Motor neuron (in vitro differentiated cells): Measurements from ENCODE around the gene GPC6. TPM values are rescaled to one million over a fixed set of nuclear protein-coding genes. Genes with fewer than 3 reads are reported as not detected.

Experiments
- ATAC-seq, 8 experiments: fragments of 200-7000 bp; cut with Tn5 transposase; replicated peaks in 6 of 8; 2 replicates each; pipeline ENCODE4 v1.8.0; 2021; ENCODE audit warnings: mild to moderate bottlenecking in 8 of 8, moderate library complexity in 8 of 8
- H3K27ac ChIP-seq, 2 donors: fragments of 250-450 bp; sonication (Bioruptor Pico); 2 replicates each; pipeline ENCODE4 v1.9.0; 2021; ENCODE audit warnings: antibody characterized with exemption in 2 of 2, mild to moderate bottlenecking in 2 of 2, moderate library complexity in 1 of 2
- H3K4me1 ChIP-seq, 2 donors: fragments of 250-450 bp; sonication (Bioruptor Pico); replicated peaks in 1 of 2; 2 replicates each; pipeline ENCODE4 v1.6.1; 2021; ENCODE audit warnings: antibody characterized with exemption in 2 of 2, mild to moderate bottlenecking in 2 of 2, moderate library complexity in 1 of 2
- H3K4me3 ChIP-seq, 5 donors: fragments of 250-450 bp; sonication (Bioruptor Pico); 2 replicates each; pipeline ENCODE4 v1.9.0; 2021; ENCODE audit warnings: antibody characterized with exemption in 5 of 5, mild to moderate bottlenecking in 5 of 5, moderate library complexity in 4 of 5
- WGBS, 10 experiments: fragments of 450-650 bp; shearing (Covaris generic); methylation state at CpG; one replicate each; pipeline ENCODE4 v1.0.0; 2022; 5-methylcytosine and 5-hydroxymethylcytosine counted together
- in situ Hi-C, 9 experiments: fragments of 400-800 bp; cut with MboI; loops; one replicate each; pipeline ENCODE4 v1.15.0; 2021; ENCODE audit warnings: low sequenced_read_pairs in 9 of 9, low pct_unique_long_range_greater_than_20kb in 2 of 9; ENCODE audit not compliant: unreplicated experiment in 9 of 9
- total RNA-seq, 8 experiments: library from RNA; unstranded; fragments of 300-600 nt; gene quantifications; 2 replicates each; pipeline versions ENCODE4 v1.2.3 to v1.2.4, GENCODE V29; 2022

The GPC6 gene
- total RNA-seq, 8 experiments from 2014 or later: 1.8 to 52.4 (median 15.5) TPM

DNA sequence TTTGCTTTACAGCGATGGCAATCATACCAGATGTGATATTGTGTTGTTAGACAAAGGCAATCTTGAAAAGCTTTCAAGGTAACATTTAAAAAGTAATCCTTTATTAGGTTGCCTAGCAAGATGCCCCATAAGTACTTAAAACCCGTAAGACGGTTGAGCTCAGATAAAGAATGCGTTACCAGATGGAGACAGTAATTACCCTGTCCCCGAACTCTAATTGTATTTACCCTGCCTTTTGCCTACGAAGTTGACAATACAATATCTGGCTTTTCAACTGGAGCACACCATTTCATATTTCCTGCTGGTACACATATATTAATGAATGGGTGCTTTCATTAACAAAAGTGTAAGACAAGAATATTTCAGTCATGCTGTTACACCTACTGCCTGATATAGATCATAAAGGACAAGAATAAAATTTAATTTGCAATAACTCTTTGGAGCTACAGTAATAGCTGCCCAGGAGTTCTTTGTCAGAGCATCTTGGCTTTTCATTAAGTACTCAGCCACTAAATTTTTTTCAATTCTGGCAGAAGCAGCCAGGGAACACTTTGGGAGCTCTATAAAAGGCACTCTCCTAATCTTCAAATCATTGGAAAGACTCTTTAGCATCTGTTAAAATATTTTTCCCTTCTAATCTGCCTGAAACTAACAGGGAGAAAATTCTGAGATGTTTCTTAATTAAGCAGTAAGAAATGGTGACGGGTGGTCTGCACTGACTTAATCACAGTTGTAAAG is 1189.1 kb downstream of the GPC6 start:
- 27 to 100% (median 69%) methylated on average over 1 to 7 of the region's 7 CpGs for WGBS, 10 experiments
- no peak overlapping the region for H3K4me3 ChIP-seq
- peak in 4 of 8 experiments; percentile 27 to 40 (median 30) for ATAC-seq

GRCh38 chr13:94416454-94417080 is 1190.0 kb downstream of the GPC6 start:
- in situ Hi-C loops: no loop called here
- Histone ChIP-seq H3K4me3 (no peak overlapping the region), H3K27ac (no peak overlapping the region), H3K4me1 (peaks cover 19 to 27% of the 10 kb centered on the region in 2 donors)
- peak in 6 of 8 experiments; percentile 41 to 68 (median 54) for ATAC-seq
- WGBS, 10 experiments: 8 to 91% (median 59%) methylated on average over 1 to 7 of the region's 7 CpGs

More for the DNA sequence above, 1189.1 kb downstream of the GPC6 start:
- in situ Hi-C loops: no loop called here
- Histone ChIP-seq H3K4me1 (peaks cover 19 to 27% of the 10 kb centered on the region in 2 donors), H3K27ac (no peak overlapping the region)

DNA sequence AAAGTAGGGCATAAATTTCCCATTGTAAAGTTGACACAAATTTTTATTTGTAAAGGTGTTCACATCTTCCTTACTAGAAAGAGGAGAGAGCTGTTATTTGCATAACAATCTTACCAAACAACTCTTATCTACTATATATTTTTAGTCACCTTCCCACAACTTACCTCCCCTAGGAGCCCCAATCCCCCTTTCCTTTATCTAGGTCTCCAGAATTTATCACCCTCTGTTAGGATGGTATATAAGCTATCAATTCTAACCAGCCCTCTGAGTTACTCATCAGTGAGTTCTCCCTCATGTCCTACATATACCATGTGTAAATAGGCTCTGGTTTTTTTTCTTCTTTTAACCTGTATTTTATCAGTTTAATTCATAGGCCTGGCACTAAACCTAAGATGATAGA is 1190.7 kb downstream of the GPC6 start:
- ATAC-seq: no peak
- in situ Hi-C loops: no loop called here
- H3K27ac ChIP-seq: no peak overlapping the region
- peaks cover 19 to 27% of the 10 kb centered on the region in 2 donors for H3K4me1 ChIP-seq
- H3K4me3 ChIP-seq: no peak overlapping the region

DNA sequence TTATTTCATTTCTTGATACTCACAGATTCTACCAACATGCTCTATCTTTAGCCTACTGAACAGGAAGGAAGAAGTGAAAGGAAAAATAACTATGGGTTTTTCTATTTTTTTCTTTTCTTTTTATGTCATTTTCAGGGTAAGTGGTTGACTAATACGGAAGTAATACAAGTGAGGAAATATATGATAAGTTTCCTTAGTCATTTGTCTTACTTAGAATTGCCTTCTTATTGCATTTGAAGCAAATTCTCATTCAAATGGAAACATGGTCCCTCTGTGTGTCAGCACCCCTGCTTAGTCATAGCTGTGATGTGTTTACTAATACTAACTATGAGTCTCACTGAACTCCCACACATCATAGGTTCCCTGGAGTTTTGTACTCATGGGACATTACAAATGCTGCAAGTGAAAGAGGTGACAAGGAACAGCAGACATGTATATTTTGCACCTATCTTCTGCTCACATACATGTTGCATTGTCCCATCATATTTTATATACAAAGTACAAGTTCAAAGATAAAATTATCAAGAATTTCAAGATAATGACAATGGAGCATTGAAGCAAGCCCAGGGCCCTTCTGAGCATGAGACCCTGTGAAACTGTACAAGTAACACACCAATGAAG is 1192.8 kb downstream of the GPC6 start:
- ATAC-seq: peak in 4 of 8 experiments; percentile 18 to 90 (median 79)
- peaks cover 18 to 22% of the 10 kb centered on the region in 2 donors for H3K4me1 ChIP-seq
- in situ Hi-C loops: no loop called here
- H3K27ac ChIP-seq: no peak overlapping the region
- no peak overlapping the region for H3K4me3 ChIP-seq
- 0 to 100% (median 60%) methylated on average over 1 of the region's 1 CpG for WGBS, 10 experiments

DNA sequence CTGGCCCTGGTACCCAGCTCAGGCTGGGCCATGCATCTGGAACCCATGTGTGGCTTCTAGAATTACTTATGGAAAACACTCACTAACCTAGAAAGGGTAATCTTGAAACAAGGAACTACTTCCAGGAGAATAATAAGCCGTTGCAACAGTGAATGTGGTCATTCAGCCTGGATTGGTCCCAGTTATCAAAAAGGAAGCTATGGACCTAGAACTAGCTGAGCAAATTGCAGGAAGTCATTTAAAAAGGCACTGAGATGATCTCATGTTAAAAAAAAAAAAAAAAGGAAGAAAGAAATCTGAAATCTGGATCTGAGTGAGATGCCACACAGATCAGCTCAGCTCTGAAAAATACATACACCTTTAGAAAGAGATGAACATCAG is 1193.3 kb downstream of the GPC6 start:
- Histone ChIP-seq H3K27ac (no peak overlapping the region), H3K4me1 (peaks cover 13 to 17% of the 10 kb centered on the region in 2 donors), H3K4me3 (no peak overlapping the region)
- in situ Hi-C loops: no loop called here
- WGBS, 10 experiments: 0 to 88% (median 60%) methylated on average over 1 of the region's 1 CpG; no CpG with 5 or more reads in 1 of the 10 experiments
- ATAC-seq: peak in 1 of 8 experiments; percentile 18

DNA sequence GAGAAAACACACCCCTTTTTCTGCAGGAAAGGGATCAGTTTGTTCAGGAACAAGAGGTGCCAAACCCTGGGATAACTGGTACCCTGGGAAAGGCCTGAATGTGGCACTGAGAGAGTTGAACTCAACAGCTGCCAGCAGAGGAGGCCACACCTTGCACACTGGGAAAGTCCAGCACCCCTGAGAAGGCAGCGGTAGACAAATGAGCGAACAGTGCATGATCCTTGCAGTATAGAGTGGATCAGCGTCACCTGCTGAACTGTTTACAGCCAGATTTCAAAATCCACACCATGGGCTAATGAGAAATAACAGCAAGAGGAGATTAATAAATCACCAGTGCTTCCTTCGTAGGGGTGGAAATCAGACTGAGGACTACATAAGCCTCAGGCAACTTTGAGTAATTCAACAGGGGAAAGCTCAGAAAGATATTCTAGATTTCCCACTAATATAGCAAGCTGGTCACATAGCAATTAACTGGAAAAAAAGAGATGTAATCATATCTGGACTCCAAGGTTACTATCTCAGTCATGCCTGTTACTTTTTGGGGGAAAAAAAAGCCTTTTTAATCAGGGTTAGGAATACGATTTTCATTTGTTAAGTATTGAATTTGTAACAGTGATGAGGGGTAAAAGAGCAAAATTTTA is 1200.8 kb downstream of the GPC6 start:
- in situ Hi-C loops: loop anchor here in 5 of 9 experiments (25.0 kb wide), 3 partner anchors 135 to 710 kb away; partner anchors contain the start of gene GPR180 (in 4 of the 5)
- ATAC-seq: peak in 5 of 8 experiments; percentile 80 to 99 (median 96)

DNA sequence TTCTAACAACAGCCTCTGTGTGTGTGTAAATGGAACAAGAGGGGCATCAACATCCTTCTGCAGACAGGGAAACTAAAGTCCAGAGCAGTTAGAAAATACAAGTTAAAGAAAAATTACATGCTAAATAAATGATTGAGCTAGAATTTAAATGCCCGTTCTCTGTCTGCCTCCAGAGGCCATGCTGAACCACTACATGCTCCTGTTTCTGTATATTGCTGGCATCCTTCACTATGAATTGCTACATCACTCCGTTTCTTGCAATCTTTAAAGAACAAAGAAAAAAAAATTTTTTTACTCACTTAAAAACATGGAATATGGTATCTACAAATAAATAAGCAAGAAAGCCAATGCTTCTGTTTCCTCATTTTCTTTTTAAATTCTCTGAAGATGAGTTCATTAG is 1205.0 kb downstream of the GPC6 start:
- H3K27ac ChIP-seq: no peak overlapping the region
- 17 to 100% (median 91%) methylated on average over 1 to 2 of the region's 2 CpGs; no CpG with 5 or more reads in 1 of the 10 experiments for WGBS, 10 experiments
- H3K4me3 ChIP-seq: no peak overlapping the region
- peaks cover 17 to 23% of the 10 kb centered on the region in 2 donors for H3K4me1 ChIP-seq
- in situ Hi-C loops: loop anchor here in 5 of 9 experiments (25.0 kb wide), 3 partner anchors 131 to 706 kb away; partner anchors contain the start of gene GPR180 (in 4 of the 5)
- ATAC-seq: no peak

More for the DNA sequence above, 1200.8 kb downstream of the GPC6 start:
- H3K4me3 ChIP-seq: no peak overlapping the region
- H3K4me1 ChIP-seq: peaks cover 0 to 5% of the 10 kb centered on the region in 2 donors
- no peak overlapping the region for H3K27ac ChIP-seq
- 38 to 94% (median 69%) methylated on average over 2 to 5 of the region's 5 CpGs; no CpG with 5 or more reads in 1 of the 10 experiments for WGBS, 10 experiments

DNA sequence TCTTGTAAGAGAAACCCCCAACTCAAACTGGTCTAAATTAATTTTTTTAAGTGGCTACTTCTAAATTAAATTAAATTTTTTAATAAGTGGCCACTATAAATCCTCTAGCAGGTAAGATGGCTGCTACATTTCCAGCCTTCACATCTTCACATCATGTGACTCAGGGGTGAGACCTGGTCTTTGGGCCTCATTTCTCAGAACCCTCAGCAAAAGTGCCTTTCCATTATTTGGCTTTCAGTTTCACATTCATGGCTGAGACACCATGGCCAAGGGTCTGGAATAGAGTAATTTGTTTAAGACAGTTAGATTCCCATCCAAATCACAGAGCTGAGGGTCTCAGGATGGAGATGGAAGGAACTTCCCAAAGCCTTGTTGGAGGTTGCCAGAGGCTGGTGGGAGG is 1205.4 kb downstream of the GPC6 start:
- in situ Hi-C loops: loop anchor here in 5 of 9 experiments (25.0 kb wide), 3 partner anchors 130 to 705 kb away; partner anchors contain the start of gene GPR180 (in 4 of the 5)
- ATAC-seq: peak in 1 of 8 experiments; percentile 24
- Histone ChIP-seq H3K4me1 (peaks cover 17 to 23% of the 10 kb centered on the region in 2 donors), H3K4me3 (no peak overlapping the region), H3K27ac (no peak overlapping the region)

- 35 to 91% (median 60%) methylated on average over 3 to 19 of the region's 19 CpGs; no CpG with 5 or more reads in 1 of the 10 experiments for WGBS, 10 experiments
- in situ Hi-C loops: loop anchor here in 5 of 9 experiments (25.0 kb wide), 3 partner anchors 129 to 704 kb away; partner anchors contain the start of gene GPR180 (in 4 of the 5)
- H3K4me3 ChIP-seq: peak overlapping the region in 2 of 5 donors; percentile 7
- H3K27ac ChIP-seq: peak overlapping the region; percentile 73 to 79
- peak in 5 of 8 experiments; percentile 89 to 96 (median 92) for ATAC-seq
- peaks cover 17 to 18% of the 10 kb centered on the region in 2 donors for H3K4me1 ChIP-seq
These were observed 1206.7 kb downstream of the GPC6 start for GRCh38 chr13:94433055-94433961.

DNA sequence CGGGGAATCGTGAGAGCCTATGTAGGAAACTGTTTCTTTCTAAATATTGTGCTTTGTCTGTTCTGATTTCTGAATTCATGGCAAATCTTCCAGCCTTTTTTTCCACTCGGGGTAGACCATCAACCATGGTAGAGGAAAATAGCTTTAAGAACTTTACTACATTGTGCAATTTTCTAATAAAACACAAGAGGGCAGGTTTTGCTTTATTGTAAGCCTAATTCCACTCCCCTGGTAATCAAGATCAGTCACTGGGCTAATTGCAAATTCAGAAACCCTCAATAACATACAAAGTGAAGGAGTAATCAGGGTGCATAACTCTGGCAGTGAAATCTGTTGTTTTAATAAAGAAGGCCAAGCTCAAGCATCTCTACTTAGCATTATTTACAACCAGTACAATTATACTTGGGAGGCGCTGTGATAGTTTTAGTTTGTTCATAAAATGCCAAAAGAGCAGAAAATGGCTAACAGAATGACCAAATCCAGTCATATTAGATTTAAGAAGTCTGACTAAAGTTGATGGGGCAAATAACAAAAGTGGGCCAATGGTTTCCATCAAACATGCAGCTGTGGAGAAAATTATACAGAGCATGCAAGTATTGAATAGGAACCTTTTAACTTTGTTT is 1209.1 kb downstream of the GPC6 start:
- in situ Hi-C loops: loop anchor here in 5 of 9 experiments (25.0 kb wide), 3 partner anchors 127 to 702 kb away; partner anchors contain the start of gene GPR180 (in 4 of the 5)
- ATAC-seq: peak; percentile 20 to 85 (median 51)
- WGBS, 10 experiments: 20 to 77% (median 31%) methylated on average over 1 to 4 of the region's 4 CpGs

DNA sequence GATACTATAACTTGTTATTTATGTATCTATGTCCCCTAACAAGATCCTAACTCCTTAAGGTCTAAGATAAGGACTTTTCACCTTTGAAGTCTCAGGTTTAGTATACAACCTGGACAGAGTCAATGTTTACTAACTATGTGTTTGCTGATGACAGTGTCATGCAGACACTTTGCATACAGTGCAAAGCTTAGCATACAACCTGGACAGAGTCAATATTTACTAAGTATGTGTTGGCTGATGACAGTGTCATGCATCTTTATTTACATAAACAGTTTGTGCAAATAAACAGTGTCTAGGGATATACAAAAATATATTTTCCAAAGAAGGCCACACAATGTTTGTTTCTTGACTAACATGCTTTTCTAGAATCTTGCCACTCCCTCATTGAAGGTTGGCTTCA is 1218.2 kb downstream of the GPC6 start:
- Histone ChIP-seq H3K4me3 (no peak overlapping the region), H3K27ac (no peak overlapping the region), H3K4me1 (no peaks in the 10 kb centered on the region)
- no peak for ATAC-seq
- in situ Hi-C loops: loop anchor here in 6 of 9 experiments (10.0 to 25.0 kb wide), 4 partner anchors 117 to 692 kb away; partner anchors contain the start of gene GPR180 (in 4 of the 6)

More for the DNA sequence above, 1209.1 kb downstream of the GPC6 start:
- H3K27ac ChIP-seq: no peak overlapping the region
- H3K4me3 ChIP-seq: no peak overlapping the region
- H3K4me1 ChIP-seq: peaks cover 17 to 18% of the 10 kb centered on the region in 2 donors
